Medulla oblongata (tissue), 1 donor: ENCODE results near the gene GYPC.
"Not testable (repeated sequence)": the region's sequence is repeated elsewhere in the genome, so short reads cannot be mapped to it uniquely, and the experiment has no call there.

Experiments used
- DNase-seq: peaks from one replicate; pipeline ENCODE4 v3.0.0-alpha.2; 2015; ENCODE audit errors: extremely low spot score

Gene GYPC

GRCh38 chr2:126668254-126668653, 12.3 kb downstream of the GYPC start:
- DNase-seq: no peak

DNA sequence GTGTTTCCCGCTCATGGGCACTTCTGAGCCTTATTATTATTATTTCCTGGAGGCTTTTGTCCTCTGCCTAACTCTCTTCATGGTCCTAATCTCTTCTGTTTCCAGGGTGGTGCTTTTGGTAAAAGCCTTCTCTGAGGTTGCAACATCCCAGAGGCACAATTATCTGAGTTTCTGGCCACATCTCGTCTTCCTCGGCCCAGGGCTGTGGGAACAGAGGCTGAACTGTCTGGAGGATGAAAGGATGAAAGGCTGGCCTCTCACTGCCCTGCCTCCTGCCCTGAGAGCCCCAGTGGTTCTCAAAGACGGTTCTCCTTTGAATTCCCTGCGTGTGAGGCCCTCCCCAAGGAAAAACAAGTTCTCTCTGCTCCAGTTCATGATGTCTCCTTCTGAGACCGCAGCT, 13.8 kb downstream of the GYPC start:
- no peak for DNase-seq

DNA sequence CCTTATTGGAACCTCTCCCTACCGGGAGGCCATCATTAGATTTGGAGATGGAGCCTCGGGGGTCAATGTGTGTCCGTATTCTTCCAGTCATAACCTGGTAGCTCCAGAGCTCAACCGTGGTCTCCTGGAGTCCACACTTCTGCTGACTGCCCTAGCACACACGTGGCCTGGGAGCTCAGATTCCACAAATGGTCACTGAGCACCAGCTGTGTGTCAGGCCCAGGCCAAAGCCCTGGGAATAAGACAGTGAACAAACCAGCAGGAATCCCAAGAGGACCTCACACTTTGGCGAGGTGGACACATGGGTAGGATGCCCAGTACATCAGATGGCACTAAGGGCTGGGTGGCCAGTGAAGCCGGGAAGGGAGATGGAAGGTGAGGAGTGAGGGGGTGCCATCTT, 15.5 kb downstream of the GYPC start:
- DNase-seq: no peak

DNA sequence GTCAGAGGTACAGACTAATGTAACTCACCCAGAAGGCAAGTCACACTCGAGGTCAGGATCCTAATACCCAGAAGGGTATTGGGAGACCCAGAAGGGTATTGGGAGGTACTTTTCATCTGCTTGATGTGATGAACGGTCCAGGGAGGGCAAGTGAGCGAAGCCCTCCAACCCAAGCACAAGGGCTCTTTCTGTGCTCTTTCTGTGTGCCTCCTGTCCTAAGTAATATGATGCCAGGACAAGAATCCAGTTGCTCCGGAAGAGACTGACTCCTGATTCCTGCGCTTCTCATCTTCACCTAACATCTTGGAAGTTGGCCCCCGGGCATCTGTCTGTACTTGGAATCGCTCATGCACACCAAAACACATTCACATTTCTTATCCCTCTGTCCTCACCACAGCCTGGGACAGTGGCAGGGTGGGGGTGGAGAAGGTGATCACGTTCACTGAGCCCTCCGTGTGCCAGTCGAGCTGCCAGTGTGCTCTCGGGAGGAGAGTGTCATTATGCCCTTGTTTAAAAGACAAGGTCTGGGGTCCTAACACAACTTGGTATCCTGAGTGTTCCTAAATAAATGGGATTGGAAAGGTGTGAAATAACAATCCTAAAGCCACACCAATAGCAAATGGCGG, 17.1 kb downstream of the GYPC start:
- no peak for DNase-seq

GRCh38 chr2:126674075-126674744, 18.3 kb downstream of the GYPC start:
- no peak for DNase-seq

DNA sequence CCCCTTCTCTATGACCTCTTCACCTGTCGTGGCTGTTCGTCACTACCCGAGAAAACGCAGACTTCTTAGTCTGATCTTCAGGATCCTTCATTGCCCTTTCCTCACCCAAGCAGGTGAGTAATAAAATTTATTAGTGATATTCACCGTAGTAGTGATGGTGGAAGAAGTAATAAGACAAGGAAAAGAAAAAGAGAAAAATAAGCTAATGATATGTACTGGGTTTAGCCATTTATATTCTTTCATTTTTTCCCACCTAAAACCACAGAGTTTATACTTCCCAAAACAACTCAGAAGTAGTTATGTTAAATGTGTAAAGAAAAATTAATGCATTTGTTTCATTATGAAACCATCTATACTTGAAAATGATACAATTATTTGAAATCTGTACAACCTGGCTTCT, 19.7 kb downstream of the GYPC start:
- no peak for DNase-seq

GRCh38 chr2:126676221-126677175, 20.5 kb downstream of the GYPC start:
- no peak for DNase-seq

DNA sequence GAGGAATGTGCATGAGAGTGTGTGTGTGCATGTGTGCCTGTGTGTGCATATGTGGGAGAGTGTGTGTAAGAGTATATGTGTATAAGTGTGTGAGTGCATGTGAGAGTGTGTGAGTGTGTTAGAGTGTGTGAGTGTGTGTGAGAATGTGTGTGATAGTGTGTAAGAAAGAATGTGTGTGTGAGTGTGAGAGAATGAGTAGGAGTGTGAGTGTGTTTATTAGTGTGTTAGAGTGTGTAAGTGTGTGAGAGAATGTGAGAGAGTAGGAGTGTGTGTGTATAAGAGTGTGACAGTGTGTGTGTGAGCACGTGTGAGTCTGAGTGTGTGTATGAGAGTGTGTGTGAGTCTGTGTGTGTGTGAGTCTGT, 21.2 kb downstream of the GYPC start:
- no peak for DNase-seq

DNA sequence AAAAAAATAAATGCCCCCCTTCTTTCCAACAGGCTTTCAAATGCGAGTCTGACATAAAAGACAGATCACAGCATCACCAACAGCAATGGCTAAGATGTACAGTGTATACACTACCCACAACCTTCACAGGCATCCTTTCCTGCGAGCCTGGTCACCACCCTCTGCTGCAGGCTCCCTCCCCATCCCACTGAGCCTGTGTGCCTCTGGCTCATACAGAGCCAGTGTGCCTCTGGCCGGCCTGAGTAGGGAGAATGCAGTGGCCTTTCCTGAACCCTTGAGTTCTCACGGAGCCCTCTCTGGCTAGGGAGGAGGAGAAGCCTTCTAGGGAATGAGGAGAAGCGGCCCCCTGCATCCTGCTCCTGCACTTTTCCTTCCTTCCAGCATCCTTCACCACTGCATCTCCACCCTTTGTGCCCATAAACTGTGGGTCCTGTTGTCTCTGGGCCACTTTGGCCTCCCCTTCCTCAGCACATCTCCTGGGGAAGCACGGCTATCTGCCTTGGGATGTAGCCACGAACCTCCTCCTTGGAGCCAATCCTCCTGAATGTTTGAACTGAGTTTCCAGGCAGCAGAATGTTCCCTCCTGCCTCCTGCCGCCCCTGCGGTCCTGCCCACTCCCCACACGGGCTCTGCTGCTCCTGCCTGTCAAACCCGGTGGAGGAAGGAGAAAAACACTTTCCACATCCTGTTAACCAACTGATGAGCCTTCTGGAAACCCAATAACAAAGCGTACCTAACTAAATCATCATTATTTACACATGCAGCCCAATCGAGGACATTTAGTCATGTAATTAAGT, 22.5 kb downstream of the GYPC start:
- no peak for DNase-seq

DNA sequence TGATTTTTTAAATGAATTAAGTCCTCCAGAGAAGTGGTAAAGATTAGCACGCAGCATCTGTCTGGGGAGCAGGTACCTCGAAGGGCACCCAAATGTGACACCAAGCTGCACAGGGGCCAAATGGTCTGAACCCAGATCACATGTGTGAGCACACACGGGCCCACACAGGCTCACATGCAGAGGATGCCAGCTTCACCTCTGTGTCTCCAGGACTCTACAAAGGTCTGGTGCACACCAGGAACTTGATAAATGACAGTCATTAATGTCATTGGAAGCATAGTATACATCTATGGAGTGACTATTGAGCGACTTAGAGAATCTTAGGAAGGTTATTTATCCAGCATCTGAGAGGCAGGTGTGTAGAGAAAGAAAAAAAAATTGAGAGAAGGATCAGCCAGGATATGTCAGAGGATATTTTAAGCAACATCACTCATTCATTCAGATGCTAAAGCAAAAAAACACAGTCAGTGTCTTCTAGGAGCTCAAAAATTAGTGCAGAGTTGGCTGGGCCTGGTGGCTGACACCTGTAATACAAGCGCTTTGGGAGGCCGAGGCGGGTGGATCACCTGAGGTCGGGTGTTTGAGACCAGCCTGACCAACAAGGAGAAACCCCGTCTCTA, 23.2 kb downstream of the GYPC start:
- no peak for DNase-seq

DNA sequence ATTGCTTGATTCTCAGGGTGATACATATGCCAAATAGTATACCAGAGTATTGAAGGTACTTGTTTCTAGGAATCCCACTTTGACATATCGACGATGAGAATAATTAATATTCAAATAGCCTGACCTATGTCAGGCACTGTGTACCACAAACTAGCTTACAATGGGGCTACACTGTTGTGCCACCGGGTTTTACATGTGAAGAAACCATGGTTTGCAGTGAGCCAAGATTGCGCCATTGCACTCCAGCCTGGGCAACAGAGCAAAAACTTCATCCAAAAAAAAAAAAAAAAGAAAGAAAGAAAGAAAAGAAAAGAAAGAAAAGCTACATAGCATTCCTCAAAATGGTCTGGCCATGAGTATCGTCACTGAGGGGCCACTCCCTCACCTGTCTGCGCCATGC, 25.5 kb downstream of the GYPC start:
- DNase-seq: no peak

DNA sequence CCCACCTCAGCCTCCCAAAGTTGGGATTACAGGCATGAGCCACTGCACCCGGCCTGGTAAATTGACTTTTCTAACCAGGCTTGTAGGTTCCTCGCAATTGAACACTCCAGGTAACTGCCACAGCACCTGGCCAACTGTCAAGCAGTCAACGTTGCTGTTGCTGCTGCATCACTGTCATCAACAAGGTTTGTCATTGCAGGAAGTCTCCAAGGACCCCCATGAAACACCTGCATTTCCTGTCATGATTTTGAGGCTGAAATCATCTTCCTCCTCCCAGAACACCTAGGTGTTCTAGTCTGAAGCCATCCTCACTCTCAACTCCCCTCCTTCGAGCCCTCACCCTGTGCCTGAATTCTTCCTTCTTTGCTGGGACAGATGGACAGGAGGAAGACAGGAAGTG, 29.7 kb downstream of the GYPC start:
- DNase-seq: no peak

- no peak for DNase-seq
Measured at GRCh38 chr2:126686286-126686685, 30.3 kb downstream of the GYPC start.

DNA sequence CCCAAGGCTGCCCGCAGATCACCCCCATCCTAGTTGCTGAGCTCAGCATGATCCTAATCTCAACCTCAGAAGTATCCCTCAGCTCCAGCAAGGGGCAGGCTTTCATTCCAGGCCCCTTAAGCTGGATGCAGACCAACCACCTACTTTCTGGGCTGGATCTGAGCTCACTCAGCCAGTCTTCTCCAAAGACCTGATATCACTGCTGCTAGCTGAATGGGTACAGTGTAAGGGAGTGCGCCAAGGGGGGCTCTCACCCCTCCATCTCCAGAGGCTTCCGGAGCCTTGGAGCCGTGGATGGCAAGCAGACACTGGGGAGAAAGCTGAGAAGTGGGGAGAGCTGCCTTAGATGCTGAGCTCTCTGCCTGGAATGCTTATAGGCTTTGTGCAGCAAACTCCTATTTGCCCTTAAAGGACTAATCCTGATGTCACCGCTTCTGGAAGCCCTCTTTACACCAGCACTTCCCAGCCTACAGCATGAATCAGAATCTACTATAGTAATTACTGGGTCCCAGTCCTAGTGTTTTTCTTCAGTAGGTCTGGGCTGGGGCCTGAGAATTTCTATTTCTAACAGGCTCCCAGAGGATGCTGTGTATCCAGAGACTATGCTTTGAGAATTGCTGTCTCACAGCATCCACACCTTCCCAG, 31.0 kb downstream of the GYPC start:
- DNase-seq: no peak

- DNase-seq: no peak
Measured at GRCh38 chr2:126687503-126687902, 31.5 kb downstream of the GYPC start.

GRCh38 chr2:126688594-126688993, 32.6 kb downstream of the GYPC start:
- not testable (repeated sequence) for DNase-seq

DNA sequence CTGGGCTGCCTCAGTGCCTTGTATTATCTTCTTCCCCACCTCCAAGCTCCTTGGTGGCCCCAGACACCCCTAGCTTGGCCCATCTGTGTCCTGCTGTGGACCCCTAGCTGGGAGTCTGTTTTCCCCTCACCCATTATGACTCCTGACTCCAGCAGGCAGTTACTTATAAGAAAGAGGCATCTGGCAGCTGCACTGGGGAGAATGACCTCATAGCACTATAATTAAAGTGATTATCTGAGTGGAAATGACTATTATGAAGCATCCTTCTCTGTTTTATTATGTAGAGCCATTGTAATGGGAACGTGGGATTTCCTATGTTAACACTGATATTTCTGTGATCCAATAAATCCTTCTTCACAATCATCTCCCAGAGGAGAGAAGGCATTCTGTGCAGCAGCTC, 36.3 kb downstream of the GYPC start:
- not testable (repeated sequence) for DNase-seq

DNA sequence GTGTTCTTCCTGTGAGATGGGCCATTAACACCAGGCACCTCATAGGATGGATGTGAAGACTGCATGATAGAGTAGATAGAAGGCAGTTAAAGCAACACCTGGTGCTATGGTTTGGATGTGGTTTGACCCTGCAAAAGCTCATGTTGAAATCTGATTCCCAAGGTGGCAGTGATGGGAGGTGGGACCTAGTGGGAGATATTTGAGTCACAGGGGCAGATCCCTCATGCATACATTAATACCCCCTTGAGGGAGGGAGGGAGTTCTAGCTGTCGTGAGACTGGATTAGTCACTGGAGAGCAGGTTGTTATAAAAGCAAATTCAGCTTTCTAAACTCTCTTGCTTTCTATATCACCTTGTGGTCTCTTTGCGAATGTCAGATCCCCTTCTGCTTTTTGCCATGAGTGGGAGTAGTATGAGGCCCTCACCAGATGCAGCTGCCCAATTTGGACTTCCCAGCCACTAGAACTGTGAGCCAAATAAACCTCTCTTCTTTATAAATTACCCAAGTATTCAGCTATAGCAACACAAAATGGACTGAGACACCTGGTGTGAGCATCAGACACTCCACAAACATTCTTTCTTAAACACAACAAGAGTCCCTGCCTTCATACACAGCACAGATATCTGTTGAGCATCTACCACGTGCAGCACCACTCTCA, 37.1 kb downstream of the GYPC start:
- DNase-seq: not testable (repeated sequence)

GRCh38 chr2:126696644-126697520, 40.9 kb downstream of the GYPC start:
- no peak for DNase-seq
